H9 (cell line): ENCODE measurements around the gene LEKR1. TPM values are rescaled to one million over a fixed set of nuclear protein-coding genes. Genes with fewer than 3 reads are reported as not detected.

Source experiments
- DNase-seq: peaks from one replicate; pipeline ENCODE4 v3.0.0-alpha.2; 2017
- H2AFZ ChIP-seq: one replicate; pipeline ENCODE4 v1.6.1; 2013; ENCODE audit warnings: mild to moderate bottlenecking, low read length, control low read depth, moderate library complexity
- H2AK5ac ChIP-seq: 2 replicates; pipeline ENCODE4 v1.6.1; 2013; ENCODE audit warnings: low read length, control low read depth, mixed read lengths; ENCODE audit not compliant: insufficient read length
- H2BK120ac ChIP-seq: one replicate; pipeline ENCODE4 v1.6.1; 2013; ENCODE audit warnings: low read depth, mild to moderate bottlenecking, low read length, control low read depth, inconsistent platforms; ENCODE audit not compliant: poor library complexity, severe bottlenecking
- H2BK12ac ChIP-seq: 2 replicates; pipeline ENCODE4 v1.6.1; 2013; ENCODE audit warnings: low read length, control low read depth, mixed read lengths, low read depth; ENCODE audit not compliant: insufficient read length
- H2BK15ac ChIP-seq: 2 replicates; pipeline ENCODE4 v1.6.1; 2013; ENCODE audit warnings: low read depth, low read length, control low read depth
- H2BK20ac ChIP-seq: one replicate; pipeline ENCODE4 v1.6.1; 2013; ENCODE audit warnings: low read depth, mild to moderate bottlenecking, low read length, control low read depth, inconsistent platforms; ENCODE audit not compliant: poor library complexity, severe bottlenecking
- H2BK5ac ChIP-seq: 2 replicates; pipeline ENCODE4 v1.6.1; 2013; ENCODE audit warnings: low read length, control low read depth, mixed read lengths; ENCODE audit not compliant: insufficient read length
- H3K14ac ChIP-seq: 2 replicates; pipeline ENCODE4 v1.6.1; 2013; ENCODE audit warnings: low read length, control low read depth; ENCODE audit not compliant: insufficient read depth
- H3K18ac ChIP-seq: 2 replicates; pipeline ENCODE4 v1.6.1; 2013; ENCODE audit warnings: low read depth, mild to moderate bottlenecking, mixed read lengths, low read length, control low read depth; ENCODE audit not compliant: insufficient read length
- H3K23ac ChIP-seq: 2 replicates; pipeline ENCODE4 v1.6.1; 2013; ENCODE audit warnings: low read length, control low read depth, mixed read lengths, low read depth; ENCODE audit not compliant: insufficient read length
- H3K23me2 ChIP-seq: 2 replicates; pipeline ENCODE4 v1.6.1; 2013; ENCODE audit warnings: low read depth, mild to moderate bottlenecking, mixed read lengths, low read length, control low read depth; ENCODE audit not compliant: insufficient read length, poor library complexity, severe bottlenecking
- H3K27ac ChIP-seq: 2 replicates; pipeline ENCODE4 v1.5.1; 2013; ENCODE audit warnings: low read length, control low read depth, mixed read lengths, low read depth; ENCODE audit not compliant: insufficient read length
- H3K27me3 ChIP-seq: 2 replicates; pipeline ENCODE4 v1.6.1; 2013; ENCODE audit warnings: low read length, control low read depth, inconsistent platforms; ENCODE audit not compliant: insufficient read depth
- H3K4ac ChIP-seq: 2 replicates; pipeline ENCODE4 v1.6.1; 2013; ENCODE audit warnings: low read depth, mild to moderate bottlenecking, control low read depth, inconsistent platforms, low read length, moderate library complexity
- H3K4me1 ChIP-seq: 2 replicates; pipeline ENCODE4 v1.6.1; 2013; ENCODE audit warnings: low read length, control low read depth, inconsistent platforms; ENCODE audit not compliant: insufficient read depth
- H3K4me2 ChIP-seq: 2 replicates; pipeline ENCODE4 v1.6.1; 2013; ENCODE audit warnings: low read length, control low read depth, mixed read lengths; ENCODE audit not compliant: insufficient read length, insufficient read depth
- H3K56ac ChIP-seq: 2 replicates; pipeline ENCODE4 v1.6.1; 2013; ENCODE audit warnings: low read depth, mild to moderate bottlenecking, mixed read lengths, low read length, control low read depth; ENCODE audit not compliant: insufficient read length
- H3K79me1 ChIP-seq: 2 replicates; pipeline ENCODE4 v1.6.1; 2013; ENCODE audit warnings: low read depth, mild to moderate bottlenecking, moderate library complexity, low read length, control low read depth, inconsistent platforms; ENCODE audit not compliant: insufficient read depth, poor library complexity, severe bottlenecking
- H3K79me2 ChIP-seq: 2 replicates; pipeline ENCODE4 v1.6.1; 2013; ENCODE audit warnings: low read length, control low read depth, inconsistent platforms; ENCODE audit not compliant: insufficient read depth
- H3K9ac ChIP-seq: 2 replicates; pipeline ENCODE4 v1.6.1; 2013; ENCODE audit warnings: low read length, control low read depth, mixed read lengths; ENCODE audit not compliant: insufficient read length; ENCODE audit errors: extremely low read depth
- H3K9me3 ChIP-seq: one replicate; pipeline ENCODE4 v1.6.1; 2013; ENCODE audit warnings: low read depth, low read length, inconsistent platforms; ENCODE audit not compliant: control insufficient read depth
- H3T11ph ChIP-seq: one replicate; pipeline ENCODE4 v1.6.1; 2013; ENCODE audit warnings: mild to moderate bottlenecking, low read length, control low read depth, inconsistent platforms
- H4K20me1 ChIP-seq: one replicate; pipeline ENCODE4 v1.6.1; 2013; ENCODE audit not compliant: control insufficient read depth, insufficient read length, insufficient read depth
- H4K5ac ChIP-seq: 2 replicates; pipeline ENCODE4 v1.6.1; 2013; ENCODE audit warnings: low read depth, mild to moderate bottlenecking, mixed read lengths, low read length, control low read depth; ENCODE audit not compliant: insufficient read length
- H4K8ac ChIP-seq: replicated peaks from 2 replicates; pipeline ENCODE4 v1.6.1; 2013; ENCODE audit warnings: low read length, control low read depth, mixed read lengths, low read depth; ENCODE audit not compliant: insufficient read length
- H4K91ac ChIP-seq: 2 replicates; pipeline ENCODE4 v1.6.1; 2013; ENCODE audit warnings: low read depth, mild to moderate bottlenecking, moderate library complexity, mixed read lengths, low read length, control low read depth; ENCODE audit not compliant: insufficient read length
- H3K27ac Mint-ChIP-seq, 3 experiments: 2 replicates in 2 of 3; 3 replicates in 1 of 3; pipeline ENCODE4 v1.8.0; 2020 to 2021; ENCODE audit warnings: mixed read lengths in 3 of 3, mild to moderate bottlenecking in 1 of 3, moderate library complexity in 1 of 3
- H3K27me3 Mint-ChIP-seq: 2 replicates; pipeline ENCODE4 v1.8.0; 2021; ENCODE audit warnings: low read depth, mild to moderate bottlenecking, moderate library complexity, mixed read lengths
- H3K36me3 Mint-ChIP-seq, 3 experiments: 2 replicates in 2 of 3; 3 replicates in 1 of 3; pipeline ENCODE4 v1.8.0; 2020 to 2021; ENCODE audit warnings: low read depth in 3 of 3, mixed read lengths in 3 of 3; ENCODE audit not compliant: insufficient read depth in 1 of 3
- H3K4me1 Mint-ChIP-seq, 2 experiments: 2 replicates each; pipeline ENCODE4 v1.8.0; 2020; ENCODE audit warnings: mixed read lengths in 2 of 2
- H3K4me3 Mint-ChIP-seq, 2 experiments: 2 replicates in 1 of 2; 3 replicates in 1 of 2; pipeline ENCODE4 v1.8.0; 2020 to 2021; ENCODE audit warnings: mild to moderate bottlenecking in 2 of 2, mixed read lengths in 2 of 2, moderate library complexity in 1 of 2
- H3K9me3 Mint-ChIP-seq, 2 experiments: 2 replicates in 1 of 2; 3 replicates in 1 of 2; pipeline ENCODE4 v1.8.0; 2020; ENCODE audit warnings: mild to moderate bottlenecking in 2 of 2, mixed read lengths in 2 of 2, moderate library complexity in 1 of 2
- WGBS: extraction: QIAGEN DNeasy Blood & Tissue Kit; methylation state at CpG from one replicate; pipeline ENCODE4 v1.1.7; 2013; ENCODE audit warnings: missing lambda C conversion rate, low lambda C conversion rate, mixed read lengths; ENCODE audit not compliant: insufficient read length; ENCODE audit errors: extremely low coverage; 5-methylcytosine and 5-hydroxymethylcytosine counted together
- total RNA-seq: library from RNA; stranded (reverse); gene quantifications from 2 replicates; pipeline ENCODE4 v1.2.1, GENCODE V29; 2021
- TF ChIP-seq, protein P1 (sequence below): fragments of 200-600 bp; sonication (generic); conservative IDR thresholded peaks from 3 replicates; pipeline ENCODE4 v1.8.0; 2021; ENCODE audit warnings: antibody characterized with exemption, mild to moderate bottlenecking

LEKR1 gene
- total RNA-seq, 1 experiment from 2014 or later: not detected

DNA sequence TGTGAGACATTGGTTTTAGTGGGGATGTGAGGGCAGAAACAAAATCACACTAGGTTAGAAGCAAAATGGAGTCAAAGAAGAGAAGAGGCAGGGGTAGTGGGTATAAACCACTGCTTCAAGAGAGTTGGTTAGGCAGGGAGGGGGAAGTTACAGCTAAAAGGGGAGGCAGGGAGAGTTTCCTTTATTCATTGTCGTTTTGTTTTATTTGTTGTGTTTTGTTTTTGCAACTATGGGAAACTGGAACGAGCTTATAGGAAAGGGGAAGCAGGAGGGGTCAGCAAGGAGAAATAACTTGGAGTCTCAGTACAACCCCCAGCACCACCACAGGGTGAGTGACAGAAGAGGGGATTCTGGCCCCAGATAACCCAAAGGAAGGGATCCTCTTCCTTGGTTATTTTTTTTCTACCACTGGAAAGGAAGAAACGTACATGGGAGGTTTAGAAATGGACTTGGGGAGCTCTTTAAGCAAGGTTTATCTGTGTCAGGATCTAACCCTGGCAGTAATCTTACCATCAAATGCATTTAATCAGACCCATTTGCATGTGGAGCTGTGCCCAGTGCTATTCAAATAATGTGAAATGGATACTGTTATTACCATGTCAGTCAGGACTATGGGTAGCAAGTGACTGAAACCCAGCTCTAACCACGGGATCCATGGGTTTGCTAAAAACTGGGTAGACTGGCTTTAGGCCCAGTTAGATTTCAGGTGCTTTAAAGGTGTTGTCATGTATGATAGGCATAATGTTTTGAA is 265.1 kb downstream of the LEKR1 start:
- Histone ChIP-seq H4K5ac (no peak overlapping the region), H4K20me1 (no peaks in the 10 kb centered on the region), H3K4me2 (no peak overlapping the region), H3K56ac (no peak overlapping the region), H2BK120ac (no peak overlapping the region), H3K79me2 (no peaks in the 10 kb centered on the region), H3K23me2 (peaks cover 7% of the 10 kb centered on the region), H2BK15ac (no peak overlapping the region), H3K18ac (no peak overlapping the region), H3K27ac (no peak overlapping the region), H4K8ac (no peak overlapping the region), H2BK12ac (no peak overlapping the region), H3K4ac (no peak overlapping the region), H3K9me3 (no peaks in the 10 kb centered on the region), H3K23ac (no peak overlapping the region), H3T11ph (no peak overlapping the region), H2BK5ac (no peak overlapping the region), H3K27me3 (no peaks in the 10 kb centered on the region), H2BK20ac (no peak overlapping the region), H3K79me1 (no peaks in the 10 kb centered on the region), H3K14ac (no peak overlapping the region), H2AK5ac (no peak overlapping the region), H3K4me1 (peaks cover 9% of the 10 kb centered on the region; the same call in 1 of the 2 replicates), H2AFZ (no peak overlapping the region), H3K9ac (no peak overlapping the region), H4K91ac (no peak overlapping the region)
- H3K36me3 Mint-ChIP-seq: no peaks in the 10 kb centered on the region
- WGBS: no CpG with 5 or more reads among the region's 4 CpGs
- peaks cover 46 to 49% of the 10 kb centered on the region in 2 experiments for H3K4me1 Mint-ChIP-seq
- no peaks in the 10 kb centered on the region for H3K9me3 Mint-ChIP-seq
- no peak overlapping the region for H3K4me3 Mint-ChIP-seq
- peaks cover 18% of the 10 kb centered on the region for H3K27me3 Mint-ChIP-seq
- TF ChIP-seq, protein P1, sequence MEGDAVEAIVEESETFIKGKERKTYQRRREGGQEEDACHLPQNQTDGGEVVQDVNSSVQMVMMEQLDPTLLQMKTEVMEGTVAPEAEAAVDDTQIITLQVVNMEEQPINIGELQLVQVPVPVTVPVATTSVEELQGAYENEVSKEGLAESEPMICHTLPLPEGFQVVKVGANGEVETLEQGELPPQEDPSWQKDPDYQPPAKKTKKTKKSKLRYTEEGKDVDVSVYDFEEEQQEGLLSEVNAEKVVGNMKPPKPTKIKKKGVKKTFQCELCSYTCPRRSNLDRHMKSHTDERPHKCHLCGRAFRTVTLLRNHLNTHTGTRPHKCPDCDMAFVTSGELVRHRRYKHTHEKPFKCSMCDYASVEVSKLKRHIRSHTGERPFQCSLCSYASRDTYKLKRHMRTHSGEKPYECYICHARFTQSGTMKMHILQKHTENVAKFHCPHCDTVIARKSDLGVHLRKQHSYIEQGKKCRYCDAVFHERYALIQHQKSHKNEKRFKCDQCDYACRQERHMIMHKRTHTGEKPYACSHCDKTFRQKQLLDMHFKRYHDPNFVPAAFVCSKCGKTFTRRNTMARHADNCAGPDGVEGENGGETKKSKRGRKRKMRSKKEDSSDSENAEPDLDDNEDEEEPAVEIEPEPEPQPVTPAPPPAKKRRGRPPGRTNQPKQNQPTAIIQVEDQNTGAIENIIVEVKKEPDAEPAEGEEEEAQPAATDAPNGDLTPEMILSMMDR: no peak
- no peak overlapping the region for H3K27ac Mint-ChIP-seq
- DNase-seq: no peak
